GM18907 (cell line): ENCODE measurements around the gene SCN2B.

ENCODE experiments used
- ATAC-seq: cut with Tn5 transposase; IDR thresholded peaks from one replicate; pipeline ENCODE4 v1.9.1; 2021; ENCODE audit warnings: mild to moderate bottlenecking, moderate library complexity; ENCODE audit not compliant: unreplicated experiment

The SCN2B gene

DNA sequence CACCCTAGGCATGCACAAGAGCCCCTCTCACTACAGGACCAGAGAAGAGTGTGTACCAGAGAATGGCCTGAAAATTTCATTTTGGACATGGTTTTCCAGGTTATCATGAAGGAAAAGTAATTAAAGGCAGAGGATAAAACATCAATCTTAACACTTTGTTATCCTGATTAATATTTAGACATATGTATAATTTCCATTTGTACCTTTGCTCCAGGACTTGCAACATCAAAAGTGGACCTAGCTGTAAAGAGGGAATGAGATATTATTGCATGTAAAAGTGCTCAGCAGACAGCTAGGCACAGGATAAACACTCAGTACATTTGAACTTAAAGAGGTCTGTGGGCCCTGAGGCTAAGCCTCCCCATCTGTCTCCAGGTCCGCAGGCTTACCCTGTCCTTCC is 21.8 kb downstream of the SCN2B start:
- no peak for ATAC-seq

DNA sequence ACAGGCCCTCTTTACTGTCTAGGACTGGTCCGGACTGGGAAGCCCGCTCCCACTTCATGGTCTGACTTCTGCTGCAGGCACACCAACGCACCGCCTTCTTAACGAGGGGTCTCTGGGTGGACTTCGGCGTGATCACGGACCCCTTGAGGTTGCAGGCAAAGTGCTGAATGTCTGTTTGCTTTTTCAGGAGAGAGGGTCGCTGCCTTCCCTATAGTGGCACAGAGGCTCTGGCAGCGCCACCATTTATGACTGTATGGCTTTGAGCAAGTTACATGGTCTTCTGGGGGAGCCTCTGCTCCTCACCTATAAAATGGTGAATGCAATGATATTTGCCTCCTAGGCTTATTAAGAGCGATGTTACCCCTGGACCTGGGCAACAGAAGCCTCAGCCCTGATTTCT is 22.5 kb downstream of the SCN2B start:
- ATAC-seq, result no peak

DNA sequence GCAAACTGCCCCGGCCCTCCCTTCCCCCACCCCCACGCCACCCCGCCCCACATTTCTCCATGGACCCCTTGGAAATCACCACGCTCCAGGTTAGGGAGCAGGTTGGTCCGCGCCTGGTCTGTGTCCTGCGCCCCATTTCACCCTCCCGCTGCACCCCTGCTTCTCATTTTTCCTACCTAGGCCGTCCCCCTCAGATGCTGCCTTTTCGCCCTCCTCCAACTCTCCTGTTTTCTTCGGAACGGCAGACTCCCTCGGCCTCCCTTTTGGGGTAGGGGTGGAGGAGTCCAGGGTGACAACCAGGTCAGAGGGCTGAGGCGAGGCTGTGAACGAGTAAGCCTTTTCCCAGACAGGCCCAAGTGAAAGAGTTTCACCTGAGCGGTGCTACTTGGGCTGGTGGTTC is 22.9 kb downstream of the SCN2B start:
- no peak for ATAC-seq

DNA sequence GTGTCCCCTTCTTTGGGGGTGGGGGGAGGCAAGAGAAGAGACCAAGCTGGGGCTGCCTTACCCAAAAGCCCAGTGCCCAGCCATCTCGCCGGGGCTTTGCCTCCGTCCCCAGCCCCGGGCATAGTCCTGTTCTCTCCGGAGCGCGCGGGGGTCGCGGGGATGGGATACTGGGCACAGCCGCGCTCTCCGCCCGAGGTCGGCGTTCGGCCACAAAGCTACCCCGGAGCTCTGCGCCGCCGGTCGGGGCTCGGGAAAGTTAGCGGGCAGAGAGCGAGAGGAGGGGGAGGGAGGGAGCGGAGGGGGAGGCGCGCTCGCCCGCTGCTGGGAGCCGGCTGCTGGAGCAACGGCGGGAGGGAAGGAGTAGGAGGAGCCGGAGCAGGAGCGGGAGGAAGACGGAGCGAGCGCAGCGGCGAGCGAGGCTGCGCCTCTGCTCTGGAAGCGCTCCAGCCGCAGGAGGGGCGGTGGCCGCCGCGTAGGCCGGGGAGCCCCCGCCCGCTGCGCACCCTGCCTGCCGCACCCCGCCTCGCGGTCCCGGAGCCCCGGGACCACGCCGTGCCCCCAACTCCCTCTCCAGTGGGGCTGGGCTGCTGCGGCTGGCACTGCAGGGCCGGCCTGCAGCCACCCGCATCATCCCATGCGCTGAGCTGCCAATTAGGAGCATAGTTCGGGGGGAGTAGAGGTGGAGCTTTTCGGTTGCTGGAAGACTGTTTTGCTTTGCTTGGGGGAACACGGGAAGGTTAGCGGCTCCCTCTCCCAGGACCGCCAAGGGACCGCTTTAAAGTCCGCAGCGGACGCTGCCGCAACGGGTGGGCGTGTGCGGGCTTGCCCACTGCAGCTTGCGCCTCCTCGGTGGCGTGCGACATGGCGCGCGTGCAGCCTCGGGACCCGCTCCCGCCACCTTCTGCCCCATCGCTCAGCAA is 23.6 kb downstream of the SCN2B start, which contains the start of gene SCN4B:
SCN4B (minus strand) TSS at position 272 of the 920 bp plus-strand sequence; CDS start at position 122, 150 bp downstream.
- no peak for ATAC-seq

DNA sequence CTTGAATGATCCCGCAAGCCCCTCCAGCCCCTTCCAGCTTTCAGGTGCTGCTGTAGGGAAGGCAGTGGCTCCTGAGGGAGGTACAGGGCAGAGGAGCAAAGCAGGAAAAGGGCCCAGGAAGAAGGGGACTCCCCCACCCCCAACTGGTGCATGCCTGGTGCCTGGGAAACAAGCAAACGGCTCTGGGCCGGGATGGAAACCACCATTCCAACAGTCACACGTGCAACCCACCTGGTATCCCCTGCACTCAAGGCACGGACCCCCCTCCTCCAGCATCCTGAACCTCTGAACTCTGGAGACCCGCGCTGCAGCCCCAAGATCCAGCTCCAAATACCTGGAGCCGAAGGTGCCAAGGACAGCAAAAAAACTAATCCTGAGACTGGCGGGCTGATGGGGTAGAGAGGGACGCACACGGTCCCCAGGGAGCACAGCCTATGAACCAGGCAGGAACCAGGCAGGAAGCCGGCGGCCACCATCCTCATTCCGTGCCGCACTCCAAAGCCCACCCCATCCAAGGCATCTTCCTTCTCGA is 24.4 kb downstream of the SCN2B start:
- ATAC-seq, result no peak

DNA sequence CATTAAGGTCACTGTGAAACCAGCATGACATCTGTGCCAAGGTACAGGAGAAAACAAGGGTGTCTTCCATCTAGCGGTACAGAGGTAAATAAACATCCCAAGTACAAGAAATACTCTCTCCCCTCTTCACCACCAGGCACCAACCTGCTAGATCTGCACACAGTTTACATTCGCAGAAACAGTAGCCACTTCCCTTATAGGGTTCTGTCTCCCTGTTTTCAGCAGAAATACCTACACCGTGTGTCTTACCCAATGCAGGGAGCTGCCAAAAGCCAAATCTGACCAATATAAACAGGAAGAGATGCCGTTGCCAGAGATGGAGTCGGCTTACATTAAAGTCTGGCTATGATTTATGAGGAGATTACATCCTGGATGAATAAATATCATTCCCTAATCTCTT is 25.0 kb downstream of the SCN2B start:
- ATAC-seq, result no peak

DNA sequence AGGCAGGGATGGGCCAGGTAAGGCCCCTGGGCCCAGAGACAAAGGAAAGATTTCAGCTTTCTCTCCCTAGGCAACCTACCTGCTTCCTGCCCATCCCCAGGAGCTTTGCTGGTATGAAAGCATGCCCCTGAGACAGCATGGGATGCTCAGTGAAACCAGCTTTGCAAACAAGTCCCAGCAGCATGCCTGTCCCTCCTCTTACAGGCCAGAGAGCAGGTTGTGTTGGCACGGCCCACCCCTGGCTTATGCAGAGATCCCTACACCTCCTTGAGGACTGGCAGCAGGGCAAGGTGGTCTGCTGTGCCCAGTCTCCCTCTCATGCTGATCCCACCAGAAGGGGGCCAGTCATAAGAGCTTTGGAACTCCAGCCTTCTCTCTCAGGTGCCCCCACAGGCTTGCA is 26.9 kb downstream of the SCN2B start:
- no peak for ATAC-seq

DNA sequence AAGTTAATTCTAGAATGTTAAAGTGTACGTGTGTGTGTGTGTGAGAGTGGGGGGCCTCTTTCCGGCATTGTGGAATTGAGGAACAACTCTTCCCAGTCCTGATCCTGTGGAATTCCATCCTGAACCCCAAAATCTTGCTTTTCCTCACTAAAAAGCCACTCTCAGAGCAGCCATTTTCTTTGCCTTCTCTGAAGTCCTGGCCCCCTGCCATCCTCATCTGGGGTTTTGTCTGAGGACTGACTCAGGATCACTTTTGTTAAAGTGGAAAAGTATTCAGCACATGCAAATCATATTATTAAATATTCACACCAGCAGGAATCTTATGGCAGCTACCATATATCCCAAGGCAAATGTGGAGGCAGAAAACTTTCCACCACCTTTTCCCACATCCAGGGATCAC is 27.6 kb downstream of the SCN2B start:
- no peak for ATAC-seq

DNA sequence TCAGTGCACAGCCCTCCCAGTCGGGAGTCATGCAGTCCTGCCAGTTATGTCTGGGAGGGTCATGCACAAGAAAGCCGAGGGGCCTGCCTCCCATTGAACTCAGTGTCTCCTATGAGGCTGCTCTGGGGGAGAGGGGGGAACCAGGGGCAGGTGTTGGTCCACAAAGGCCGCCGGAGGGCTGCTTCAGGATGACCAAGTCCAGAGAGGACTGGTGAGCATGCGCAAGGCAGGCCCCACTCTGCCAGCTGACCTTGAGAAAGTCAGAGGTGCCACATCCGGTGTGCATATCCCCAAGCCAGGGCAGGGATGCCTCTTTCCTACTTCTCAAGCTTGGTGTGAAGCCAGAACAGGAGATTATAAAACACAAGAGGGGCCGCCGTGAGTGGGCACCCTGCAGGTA is 28.2 kb downstream of the SCN2B start:
- no peak for ATAC-seq

DNA sequence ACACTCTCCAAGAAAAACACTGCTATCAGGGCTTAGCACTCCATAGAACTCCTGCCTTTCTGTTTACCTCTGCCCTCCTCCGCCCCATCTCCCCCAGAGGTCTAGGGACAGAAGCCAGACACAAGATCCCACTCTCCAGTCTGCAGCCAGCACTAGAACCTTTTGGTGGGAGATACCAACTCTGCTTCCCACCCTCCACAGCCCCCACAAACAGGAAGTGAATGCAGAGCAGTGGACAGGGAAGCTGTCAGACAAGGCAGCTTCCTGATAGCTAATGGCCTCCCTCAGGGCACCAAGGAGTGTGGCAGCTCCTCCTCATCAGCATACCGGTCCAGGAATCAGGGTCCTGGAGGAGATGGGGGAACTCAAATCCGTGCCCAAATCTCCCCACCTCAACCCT is 28.9 kb downstream of the SCN2B start:
- no peak for ATAC-seq

DNA sequence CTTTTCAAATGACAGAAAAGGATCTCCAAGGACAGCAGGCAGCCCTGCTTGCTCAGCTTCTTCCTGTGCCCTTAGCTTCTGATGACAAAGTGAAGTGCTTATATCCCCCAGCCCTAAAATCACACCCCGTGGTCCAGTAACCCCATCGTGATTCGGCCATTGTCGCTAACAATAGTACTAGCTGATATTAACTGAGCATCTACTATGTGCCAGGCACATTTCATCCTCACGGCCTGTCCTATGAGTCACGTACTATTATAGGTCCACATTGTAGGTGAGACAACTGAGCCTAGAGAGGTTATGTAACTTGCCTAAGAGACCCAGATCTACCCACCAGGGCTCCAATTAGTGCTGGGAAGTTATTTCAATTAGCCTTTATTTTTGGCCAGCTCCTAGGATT is 29.9 kb downstream of the SCN2B start:
- ATAC-seq, result no peak

DNA sequence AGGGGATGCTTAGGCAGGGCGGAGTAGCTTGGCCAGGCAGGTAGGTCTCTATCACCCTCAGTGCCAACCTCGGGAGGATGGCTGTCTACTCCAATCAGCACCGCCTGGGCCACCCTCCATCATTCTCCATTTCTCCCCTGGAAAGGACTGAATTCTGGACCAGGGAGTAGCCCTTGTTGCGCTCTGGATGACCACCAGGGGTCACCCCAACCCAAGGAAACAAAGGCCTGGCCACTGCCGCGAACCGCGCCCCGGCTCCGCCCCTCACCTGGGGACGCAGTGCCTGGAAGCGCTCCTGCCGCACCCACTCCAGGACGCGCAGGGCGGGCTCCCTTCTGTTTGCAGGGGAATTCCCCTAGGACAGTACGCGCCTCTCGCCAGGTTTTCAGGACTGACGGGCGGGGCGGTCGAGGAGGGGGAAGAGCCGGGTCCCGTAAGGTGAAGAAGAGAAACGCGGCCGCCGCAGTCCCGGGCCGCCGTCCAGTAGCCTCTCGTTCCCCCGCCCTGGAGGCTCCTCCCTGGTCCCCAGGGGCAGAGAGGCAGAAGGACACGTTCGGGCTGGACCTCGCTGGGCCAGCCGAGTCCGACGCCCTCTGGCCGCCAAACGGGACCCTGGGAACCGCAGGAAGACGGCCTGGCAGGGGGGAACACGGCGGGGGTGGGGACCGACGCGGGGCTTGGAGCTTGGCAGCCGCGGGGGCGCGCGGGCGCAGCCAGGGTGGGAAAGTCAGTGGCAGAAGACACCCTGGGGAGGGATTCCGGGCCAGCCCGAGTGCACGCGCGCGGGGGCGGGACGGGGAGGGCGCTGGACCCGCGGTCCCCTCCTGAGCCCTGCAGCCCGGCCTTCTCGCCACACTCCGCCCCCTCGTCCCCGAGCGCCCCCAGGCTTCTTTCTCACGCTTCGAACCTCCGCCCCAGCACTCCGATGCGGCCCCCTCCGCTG is 30.9 kb downstream of the SCN2B start:
- ATAC-seq, result peak; percentile 85

DNA sequence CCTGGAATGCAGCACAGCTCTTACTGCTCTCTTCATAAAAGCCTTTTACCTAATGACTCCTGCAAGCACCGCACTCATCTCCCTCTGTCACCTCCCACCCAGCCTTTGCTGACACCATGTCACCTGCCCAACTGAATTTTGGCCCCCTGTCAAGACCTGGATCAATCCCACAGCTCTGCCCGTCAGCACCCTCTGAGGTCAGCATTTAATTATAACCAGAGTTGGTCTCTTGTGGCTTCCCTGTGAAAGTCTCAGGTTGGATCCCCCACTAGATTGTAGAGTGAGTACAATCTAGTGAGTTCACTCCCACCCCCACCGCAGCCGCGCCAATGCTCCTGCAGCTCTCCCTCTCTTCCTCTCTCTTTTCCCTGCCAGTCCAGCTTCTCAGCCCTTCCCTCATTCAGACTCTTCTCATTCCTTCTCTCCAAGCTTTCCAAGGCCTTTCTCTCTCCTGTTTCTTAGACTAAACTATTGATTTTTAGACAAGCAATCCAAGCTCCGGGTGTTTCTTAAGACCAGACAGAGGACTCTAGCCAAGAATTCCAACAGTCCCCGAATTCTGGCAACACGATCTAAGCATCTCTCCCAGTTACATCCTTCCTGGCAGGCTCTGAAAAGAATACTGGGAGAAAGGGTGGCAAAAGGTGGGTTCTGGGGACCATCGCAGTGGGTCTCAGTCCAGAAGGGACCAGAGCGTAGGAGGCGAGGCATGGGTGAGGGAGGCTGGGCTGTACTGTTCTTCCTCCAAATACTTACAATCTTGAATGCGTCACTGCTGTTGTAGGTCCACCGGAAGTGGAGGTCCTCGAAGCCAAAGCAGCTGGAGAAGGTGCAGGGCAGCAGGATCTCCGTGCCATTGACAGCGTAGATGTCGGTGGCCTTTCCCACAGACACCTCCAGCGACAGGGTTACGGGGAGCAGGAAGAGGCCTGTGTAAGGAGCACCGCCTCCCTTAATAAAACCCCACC is 31.9 kb downstream of the SCN2B start:
- no peak for ATAC-seq

DNA sequence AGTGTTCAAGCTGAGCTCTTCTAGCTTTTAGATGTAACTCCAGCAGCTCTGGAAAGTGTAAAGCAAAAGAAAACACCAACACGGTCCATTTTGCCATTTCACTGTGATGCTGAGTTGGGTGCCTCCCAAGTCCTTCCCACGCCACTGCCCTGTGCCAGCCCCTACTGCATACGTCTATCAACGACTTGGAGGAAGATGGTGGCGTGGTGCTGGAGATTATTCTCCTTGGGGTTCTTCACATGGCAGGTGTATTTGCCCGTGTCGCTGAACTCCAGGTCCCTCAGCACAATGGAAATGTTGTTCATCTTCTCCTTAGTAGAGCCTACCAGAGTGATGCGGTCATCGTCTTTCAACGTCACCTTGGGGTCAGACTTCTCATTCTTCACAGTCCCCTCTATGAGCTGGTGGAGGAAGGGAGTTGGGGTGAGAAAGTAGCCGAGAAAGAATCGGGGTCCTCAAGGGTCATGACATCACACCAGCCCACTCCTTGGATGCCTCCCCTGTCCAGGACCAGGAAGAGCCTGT is 32.7 kb downstream of the SCN2B start:
- no peak for ATAC-seq

DNA sequence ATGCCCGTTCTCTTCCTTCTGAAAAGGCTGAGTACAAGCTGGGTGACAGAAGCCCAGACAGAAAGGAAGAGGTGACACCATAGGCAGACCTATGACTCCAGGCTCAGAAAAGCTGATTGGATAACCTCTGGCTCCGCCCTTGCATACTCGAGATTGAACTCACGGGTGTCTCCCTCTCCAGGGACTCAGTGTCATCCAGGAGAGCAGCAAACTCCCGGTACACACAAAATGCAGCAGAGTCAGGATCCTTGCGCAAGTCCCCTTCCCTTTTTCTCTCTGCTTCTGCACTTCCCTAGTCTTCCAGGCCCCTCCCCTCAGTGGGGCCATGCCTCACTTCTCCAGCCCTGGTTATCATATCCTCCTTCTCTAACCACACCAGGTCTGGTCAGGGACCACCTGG is 33.6 kb downstream of the SCN2B start:
- no peak for ATAC-seq

DNA sequence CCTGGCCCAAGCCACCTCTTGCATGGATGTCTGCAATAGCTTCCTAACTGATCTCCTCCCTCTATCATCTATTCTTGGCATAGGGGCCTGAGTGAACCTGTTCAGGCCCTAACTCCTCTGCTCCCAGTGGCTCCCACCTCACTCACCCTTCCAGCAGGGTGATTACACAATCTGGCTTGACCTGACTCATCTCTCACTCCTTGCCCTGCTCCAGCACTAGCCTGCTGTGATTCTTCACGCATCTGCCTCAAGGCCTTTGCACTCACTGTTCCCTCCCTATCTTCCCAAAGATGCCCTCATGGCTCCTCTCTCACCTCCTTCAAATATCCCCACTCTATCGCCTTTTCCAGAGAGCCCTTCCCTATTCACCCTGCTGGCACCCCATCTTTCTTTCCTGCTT is 34.4 kb downstream of the SCN2B start:
- no peak for ATAC-seq

DNA sequence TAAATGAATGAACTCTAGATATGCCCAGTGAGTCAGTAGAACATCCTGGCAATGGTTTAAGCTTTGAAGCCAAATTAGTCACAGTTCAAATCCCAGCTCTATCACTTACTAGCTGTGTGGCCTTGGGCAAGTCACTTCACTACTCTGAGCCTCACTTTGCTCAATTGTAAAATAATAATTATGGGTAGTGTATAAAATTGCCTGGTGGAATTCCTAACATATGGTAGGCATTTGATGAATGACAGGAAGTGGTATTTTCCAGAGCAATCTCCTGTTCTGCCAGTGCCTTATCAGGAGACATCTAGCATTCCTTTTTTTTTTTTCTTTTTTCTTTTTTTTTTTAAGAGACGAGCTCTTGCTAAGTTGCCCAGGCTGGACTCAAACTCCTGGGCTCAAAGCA is 36.9 kb downstream of the SCN2B start:
- ATAC-seq, result no peak

DNA sequence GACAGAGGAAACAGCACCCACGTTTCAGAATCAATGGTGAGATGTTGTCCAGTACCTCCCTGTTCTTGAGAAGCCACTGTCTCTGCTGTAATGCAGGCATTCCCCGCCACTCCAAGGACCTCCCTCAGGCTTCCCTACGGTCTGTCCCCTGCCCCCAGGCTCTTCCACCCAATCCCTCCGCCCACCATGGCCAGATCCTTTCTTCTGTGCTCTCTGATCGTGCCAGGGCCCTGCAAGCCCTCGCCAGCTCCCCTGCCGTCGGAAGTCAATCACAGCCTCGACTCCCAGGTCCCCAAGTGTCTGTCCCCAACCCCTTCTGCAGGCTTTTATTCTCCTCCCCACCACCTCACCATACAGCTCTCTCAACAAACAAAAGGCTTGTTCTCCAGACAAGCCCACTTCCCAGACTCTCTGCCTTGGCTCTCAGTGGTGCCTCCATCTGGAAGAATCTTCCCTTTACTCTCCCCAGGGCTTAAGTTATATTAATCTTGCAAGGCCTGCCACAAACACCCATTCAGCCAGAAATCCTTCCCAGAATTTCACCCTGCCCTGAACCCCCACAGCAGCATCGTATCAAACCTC is 37.5 kb downstream of the SCN2B start:
- ATAC-seq, result no peak

DNA sequence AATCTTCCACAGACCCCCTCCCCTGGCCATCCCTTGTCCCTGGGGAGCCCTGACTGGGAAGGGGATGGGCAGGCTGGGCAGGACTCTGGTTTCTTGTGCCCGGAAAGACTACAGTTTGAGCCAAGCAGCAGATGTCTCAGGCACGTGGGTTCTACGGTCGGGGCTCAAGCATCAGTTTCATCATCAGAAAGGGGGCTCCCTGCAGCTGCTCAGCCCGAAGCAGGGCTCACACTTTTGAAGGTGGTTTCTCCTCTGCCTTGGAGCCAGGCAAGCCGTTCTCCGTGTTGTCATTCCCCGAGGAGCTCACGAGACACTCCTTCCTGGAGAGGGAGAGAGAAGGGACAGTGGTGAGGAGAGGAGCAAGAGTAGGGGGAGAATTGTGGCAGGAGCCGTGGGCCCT is 39.6 kb downstream of the SCN2B start:
- ATAC-seq, result no peak

DNA sequence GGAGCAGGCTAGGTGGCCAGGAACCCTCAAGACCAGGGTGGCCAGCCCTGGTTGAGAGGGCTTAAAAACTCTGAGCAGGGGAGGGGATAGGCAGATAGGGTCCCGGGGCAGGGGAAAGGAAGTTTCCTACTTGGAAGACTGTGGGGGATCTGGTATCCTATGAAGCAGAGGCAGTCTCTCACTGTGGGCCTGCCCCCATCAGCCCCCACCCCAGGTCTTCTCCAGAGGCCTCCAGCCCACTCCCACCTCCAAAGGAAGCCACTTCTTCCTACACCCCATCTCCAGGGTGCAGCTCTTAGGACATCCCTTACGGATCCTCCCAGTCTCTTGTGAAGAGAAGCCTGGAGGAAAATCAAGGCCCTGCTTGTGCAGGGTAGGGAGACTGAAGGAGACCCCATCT is 40.1 kb downstream of the SCN2B start:
- ATAC-seq, result no peak
